Mammary microvascular endothelial cell (primary cell): ENCODE results near the gene MUCL1. TPM values are rescaled to one million over a fixed set of nuclear protein-coding genes. Genes with fewer than 3 reads are reported as not detected.

Source experiments
- total RNA-seq: library from RNA; depleted of rRNA; stranded (reverse); fragments of >200 nt; gene quantifications from 2 replicates; pipeline ENCODE4 v1.2.3, GENCODE V29; 2015

Gene MUCL1
- total RNA-seq = not detected in 2 replicates

DNA sequence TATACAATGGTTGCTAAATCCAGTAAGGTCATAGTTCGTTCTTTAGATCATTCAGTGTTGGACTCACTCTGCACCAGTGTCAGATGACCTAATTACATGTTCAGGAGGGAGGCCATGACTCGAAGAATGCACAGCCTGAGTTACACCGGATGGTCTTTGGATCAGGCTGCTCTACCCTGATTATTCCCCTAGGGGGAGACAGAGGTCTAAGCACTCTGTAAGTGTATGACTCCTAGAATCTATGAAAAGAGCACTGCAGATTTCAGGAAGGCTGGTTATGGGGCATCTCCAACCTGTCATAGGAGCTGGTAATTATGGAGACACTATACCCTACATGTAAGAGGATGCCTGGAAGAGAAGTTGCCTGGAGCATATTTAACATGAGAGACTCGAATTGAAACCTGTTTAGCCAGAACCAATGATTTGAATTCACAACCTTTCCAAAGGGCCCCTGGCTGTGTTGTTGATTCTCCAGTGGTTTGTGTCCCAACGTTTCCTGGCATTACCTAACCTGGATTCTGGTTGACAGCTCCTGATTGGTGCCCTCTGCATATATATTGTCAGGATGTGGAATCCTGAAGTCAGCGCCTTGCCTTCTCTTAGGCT, at the start of gene MUCL1:
Gene MUCL1 (plus strand): TSS at position 584 of the 606 bp plus-strand sequence. CDS start 67 bp downstream, outside the sequence.

Other genes with a start within 250 kb of the MUCL1 start
- not detected in 2 replicates for gene LACRT, start 219.6 kb upstream of the MUCL1 start, total RNA-seq
- not detected in 2 replicates for gene DCD, start 206.2 kb upstream of the MUCL1 start, total RNA-seq
- not detected in 2 replicates for gene TESPA1, start 130.2 kb downstream of the MUCL1 start, total RNA-seq
- not detected in 2 replicates for gene NEUROD4, start 165.5 kb downstream of the MUCL1 start, total RNA-seq